NCI-H1105 (cell line): ENCODE data around the gene FBXO40.
A peak's percentile ranks its signal among the peaks of the same experiment; 100 is the strongest.
"Not testable (repeated sequence)": the region's sequence is repeated elsewhere in the genome, so short reads cannot be mapped to it uniquely, and the experiment has no call there.

Experiments used
- DNase-seq: peaks from one replicate; lab custom pipeline; 2025; lab: John Stamatoyannopoulos, UW

Gene FBXO40, protein sequence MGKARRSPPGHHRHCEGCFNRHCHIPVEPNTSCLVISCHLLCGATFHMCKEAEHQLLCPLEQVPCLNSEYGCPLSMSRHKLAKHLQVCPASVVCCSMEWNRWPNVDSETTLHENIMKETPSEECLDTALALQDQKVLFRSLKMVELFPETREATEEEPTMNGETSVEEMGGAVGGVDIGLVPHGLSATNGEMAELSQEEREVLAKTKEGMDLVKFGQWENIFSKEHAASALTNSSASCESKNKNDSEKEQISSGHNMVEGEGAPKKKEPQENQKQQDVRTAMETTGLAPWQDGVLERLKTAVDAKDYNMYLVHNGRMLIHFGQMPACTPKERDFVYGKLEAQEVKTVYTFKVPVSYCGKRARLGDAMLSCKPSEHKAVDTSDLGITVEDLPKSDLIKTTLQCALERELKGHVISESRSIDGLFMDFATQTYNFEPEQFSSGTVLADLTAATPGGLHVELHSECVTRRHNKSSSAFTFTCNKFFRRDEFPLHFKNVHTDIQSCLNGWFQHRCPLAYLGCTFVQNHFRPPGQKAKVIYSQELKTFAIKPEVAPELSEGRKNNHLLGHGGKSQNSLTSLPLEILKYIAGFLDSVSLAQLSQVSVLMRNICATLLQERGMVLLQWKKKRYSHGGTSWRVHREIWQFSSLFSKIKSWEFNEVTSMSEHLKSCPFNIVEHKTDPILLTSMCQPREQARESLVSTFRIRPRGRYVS

DNA sequence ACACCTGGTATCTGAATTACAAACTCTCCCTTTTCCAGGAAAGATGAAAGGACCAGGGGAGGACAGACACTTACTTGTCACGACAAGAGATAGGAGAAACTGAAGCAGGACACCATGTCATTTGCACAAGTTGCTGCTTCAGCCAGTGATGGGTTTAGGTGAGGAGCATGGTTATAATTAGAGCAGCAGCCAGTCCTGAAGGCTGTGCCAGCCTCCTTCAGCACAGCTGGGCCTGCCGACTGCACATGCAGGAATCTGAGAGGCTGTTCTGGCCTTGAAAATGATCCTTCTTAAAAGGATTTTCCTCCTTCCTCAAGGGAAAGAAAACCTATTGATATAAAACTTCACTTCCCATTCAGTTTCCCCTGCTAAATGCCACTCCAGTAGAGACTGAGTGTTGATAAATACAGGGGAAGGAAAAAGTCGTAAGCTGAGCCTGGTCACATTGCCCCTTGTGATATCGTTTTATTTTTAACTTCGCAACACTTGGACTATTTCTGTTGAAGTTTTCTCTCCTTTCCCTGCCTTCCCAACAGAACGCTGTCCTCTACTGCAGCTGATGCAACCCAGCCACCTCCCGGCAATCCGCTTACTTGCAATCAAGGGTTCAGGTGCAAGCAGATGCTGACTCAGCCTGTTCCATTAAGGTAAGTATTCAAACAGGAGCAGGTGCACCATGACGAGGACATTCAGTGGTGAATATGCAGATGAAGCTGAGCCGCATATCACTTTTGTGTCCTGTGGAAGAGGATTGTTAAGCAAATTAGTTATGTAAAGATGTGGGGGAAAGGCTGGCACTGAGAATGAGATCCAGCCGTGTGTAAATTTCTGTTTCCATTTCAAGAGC, at the start of gene FBXO40:
Gene FBXO40, plus strand, starts transcription at position 524 of the 847 bp plus-strand sequence. CDS start 27,197 bp downstream, outside the sequence.
- DNase-seq = peak; percentile 97

DNA sequence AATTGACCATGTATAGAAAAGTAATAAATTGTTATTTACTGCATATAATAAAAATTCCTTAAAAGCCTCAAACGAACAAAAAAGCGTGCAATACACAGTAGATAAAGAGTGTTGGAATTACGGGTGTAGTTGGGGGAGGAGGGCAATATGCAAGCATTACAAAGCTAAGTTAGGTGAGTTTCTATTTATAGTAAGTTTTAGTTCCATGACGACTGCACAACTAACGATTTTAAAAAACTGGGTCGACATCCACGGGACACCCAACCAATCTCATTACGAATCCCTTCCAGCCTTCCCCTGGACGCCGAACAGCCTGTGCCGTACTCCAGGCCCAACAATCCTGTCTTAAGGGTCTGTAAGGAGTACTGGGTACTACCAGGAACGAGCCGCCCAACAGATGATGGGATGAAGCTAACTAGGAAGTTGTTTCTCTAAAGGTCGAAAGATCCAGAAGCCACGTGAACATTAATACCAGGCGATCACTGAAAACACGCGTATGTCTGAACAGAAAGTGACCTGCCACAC, 48.1 kb upstream of the FBXO40 start:
- no peak for DNase-seq

DNA sequence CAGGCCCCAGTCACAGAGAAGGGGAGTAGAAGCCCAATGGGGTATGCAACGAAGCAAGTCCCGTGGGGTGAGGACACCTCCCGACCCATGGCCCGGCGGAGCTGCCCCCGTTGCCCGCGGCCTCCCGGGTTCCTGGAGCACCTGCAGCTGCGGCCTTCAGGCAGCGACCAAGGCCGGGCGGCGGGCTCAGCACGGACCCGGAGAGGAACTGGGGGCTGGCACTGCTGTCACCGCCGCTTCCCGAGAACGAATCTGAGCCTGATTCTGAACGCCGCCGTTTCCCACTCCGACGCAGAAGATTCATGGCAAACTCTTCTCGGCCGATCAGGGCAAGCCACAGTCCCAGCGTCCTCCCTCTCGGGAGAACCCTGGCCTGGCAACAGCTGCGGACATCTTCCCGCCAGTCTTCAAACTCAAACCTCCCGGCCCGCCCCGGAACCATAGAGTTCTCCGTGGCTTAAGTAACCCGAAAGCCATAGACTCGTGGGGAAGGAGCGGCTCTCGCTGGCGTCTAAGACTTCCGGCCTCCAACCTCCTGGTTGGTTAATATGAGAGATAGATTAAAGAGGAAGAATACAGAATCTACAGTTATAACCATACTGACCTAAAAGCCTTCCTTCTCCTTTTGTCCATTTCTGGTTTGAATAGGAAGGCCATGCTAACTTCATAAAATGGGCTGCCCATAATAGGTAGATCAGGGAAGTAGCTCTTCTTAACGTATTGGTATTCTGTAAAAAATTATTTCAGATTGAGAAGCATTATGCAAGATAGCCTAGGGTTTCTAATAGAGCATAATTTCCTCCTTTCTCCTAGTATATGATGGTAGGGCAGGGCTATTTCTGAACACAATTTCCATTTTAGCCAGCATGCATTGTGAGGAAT, 47.4 kb upstream of the FBXO40 start, which contains the start of gene POLQ:
Gene POLQ, minus strand, starts transcription at position 415 of the 882 bp plus-strand sequence. Its CDS starts 111 bp downstream, at position 304.
- DNase-seq = peak; percentile 98

DNA sequence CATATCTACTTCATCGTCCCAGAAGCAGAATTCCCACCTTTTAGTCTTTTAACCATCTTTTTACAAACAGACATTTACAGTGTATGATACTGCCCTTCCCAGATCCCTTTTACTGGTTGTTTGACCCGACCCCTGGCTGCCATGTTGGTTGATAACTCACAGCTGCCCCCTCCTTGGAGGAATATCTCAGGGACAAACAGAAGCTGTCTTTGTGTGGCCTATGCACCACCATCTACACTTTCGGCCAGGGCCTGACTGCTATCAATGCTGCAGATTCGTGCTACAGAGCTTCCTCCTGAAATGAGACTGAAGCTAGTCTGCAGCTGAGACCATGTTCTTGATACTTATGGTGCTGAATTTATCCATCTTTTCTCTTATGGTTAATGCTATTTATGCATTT, 40.8 kb upstream of the FBXO40 start:
- DNase-seq = no peak

DNA sequence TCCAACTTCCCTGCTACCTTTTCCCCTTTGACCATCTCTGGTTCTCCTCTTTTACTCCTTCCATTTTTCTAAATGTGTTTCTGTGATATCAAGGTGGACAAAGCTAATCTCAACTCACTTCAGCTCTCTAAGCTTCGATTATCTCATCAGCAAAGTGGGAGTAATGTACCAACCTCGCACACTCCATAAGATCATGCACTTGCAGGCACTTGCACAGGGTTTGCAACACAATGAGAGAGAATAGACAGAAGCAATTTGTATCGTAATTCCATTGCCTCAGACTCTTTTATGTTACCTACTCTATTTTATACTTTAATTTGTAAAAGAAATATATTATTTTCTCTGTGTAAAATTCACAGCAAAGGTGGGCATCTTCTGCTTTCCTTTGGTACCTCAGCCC, 40.4 kb upstream of the FBXO40 start:
- DNase-seq = no peak

DNA sequence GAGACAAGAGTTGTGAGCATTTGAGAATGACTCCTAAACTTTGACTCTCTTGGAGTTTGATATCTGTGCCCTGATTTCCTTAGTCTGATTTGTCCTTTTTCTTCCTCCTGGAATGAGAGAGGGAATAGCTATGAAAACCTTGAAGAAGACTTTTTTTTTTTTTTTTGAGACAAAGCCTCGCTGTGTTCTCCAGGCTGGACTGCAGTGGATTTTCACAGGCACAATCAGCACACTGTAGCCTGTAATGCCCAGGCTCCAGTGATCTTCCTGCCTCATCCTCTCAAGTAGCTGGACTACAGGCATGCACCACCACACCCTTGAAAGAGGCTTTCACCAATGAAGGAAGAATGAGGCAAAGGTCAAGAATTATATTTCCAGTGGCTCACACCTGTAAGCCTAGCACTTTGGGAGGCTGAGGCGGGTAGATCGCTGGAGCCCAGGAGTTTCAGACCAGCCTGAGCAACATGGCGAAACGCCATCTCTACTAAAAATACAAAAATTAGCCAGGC, 35.7 kb upstream of the FBXO40 start:
- DNase-seq = no peak

DNA sequence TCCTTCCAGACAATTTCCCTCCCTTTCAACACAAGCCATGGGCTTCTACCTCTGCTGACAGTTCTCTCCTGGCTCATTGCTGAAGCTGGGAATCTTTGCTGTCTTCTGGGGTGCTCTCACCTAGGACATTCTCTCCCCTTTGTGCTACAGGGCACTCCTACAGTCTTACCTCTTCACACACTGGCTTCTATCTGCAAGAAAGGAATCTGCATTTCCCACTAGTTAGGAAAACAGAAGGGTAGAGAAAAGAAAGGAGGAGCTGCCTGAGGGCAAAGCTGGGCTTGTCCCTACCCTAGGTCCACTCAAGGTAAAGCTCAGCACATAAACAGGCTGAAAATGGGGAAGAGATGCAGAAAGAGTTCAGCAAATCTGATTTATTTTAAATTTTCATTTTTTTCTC, 31.0 kb upstream of the FBXO40 start:
- no peak for DNase-seq

DNA sequence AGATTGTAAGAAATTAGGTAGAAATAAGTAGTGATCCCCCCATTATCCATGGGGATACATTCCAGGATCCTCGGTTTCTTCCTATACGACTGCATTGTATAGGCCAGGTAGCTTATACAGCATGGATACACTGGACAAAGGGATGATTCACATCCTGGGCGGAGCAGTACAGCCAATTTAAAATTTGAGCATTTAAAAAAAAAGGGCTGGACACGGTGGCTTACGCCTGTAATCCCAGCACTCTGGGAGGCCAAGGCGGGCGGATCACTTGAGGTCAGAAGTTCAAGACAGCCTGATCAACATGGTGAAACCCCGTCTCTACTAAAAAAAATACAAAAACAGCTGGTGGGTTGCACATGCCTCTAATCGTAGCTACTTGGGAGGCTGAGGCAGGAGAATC, 26.4 kb upstream of the FBXO40 start:
- no peak for DNase-seq

DNA sequence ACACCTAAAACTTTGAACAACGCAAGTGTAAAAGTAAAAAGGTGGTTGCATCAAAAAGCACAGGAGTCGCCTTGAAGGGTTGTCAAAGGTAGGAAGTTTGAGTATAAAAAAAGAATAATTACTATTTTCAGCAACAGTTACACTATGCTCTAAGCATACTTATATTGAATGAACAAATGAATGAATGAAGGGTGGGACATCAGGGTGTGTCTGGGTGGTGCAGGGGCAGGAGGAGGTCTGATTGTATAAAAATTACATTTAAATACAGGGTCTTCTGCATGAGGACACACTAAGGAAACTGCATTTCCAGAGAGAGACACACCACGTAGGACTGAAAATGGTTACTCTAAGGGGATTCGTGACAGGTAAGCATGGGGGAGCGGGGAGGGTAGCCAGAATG, 25.5 kb upstream of the FBXO40 start, which contains the start of gene ARGFX:
Gene ARGFX, plus strand, starts transcription at position 301 of the 400 bp plus-strand sequence. CDS start 2,765 bp downstream, outside the sequence.
- DNase-seq = no peak

DNA sequence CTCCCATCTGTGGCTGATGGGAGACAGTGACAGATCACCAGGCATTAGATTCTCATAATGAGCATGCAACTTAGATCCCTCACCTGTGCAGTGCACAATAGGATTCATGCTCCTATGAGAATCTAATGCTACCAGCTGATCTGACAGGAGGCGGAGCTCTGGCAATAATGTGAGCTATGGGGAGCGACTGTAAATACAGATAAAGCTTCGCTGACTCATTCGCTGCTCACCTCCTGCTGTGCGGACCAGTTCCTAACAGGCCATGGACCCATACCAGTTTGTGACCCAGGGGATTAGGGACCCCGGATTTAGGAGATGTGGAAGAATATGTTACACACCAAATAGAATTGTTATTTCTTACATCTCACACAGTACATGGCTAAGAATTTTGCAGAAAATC, 18.7 kb upstream of the FBXO40 start:
- DNase-seq = no peak

DNA sequence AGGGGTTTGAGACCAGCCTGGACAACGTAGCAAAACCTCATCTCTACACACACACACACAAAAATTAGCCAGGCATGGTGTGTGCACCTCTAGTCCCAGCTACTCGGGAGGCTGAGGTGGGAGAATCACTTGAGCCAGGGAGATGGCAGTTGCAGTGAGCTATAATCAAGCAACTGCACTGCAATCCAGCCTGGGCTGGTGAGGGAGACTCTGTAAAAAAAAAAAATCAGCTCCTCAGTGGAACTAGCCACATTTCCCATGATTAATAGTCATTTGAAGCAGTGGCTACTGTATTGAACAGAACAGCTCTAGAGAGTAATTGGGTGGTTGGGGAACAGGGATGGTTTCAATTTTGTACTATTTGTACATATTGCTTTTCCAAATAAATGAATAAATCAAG, 11.5 kb upstream of the FBXO40 start:
- DNase-seq = no peak

DNA sequence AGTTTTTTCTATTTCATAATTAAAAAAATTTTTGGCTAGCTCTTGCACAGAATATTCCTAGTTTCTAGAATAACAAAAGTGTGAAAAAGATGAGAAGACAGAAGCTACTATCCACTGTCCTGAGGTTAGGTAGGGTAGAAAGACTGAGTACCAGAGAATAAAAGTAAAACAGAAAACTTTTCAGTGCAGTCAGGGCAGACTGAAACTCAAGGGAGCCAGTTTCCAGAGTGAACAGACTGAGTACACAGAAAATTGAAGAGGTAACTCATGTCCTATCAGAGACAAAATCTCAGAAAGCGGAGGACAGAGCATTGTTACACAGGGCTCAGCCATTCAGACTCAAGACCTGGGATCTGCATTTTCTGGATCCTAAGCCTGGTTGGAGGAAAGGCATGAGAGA, 8.8 kb upstream of the FBXO40 start:
- no peak for DNase-seq

DNA sequence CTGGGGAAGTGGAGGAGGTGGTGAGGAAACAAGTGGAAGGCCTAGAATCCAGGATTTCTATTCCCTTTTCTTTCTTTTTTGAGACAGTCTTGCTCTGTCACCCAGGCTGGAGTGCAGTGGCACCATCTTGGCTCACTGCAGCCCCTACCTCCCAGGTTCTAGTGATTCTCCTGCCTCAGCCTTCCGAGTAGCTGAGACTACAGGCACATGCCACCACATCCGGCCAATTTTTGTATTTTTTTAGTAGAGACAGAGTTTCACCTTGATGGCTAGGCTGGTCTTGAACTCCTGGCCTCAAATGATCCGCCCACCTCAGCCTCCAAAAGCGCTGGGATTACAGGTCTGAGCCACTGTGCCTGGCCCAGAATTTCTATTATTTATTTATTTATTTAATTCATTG, 627 bp downstream of the FBXO40 start:
- not testable (repeated sequence) for DNase-seq

DNA sequence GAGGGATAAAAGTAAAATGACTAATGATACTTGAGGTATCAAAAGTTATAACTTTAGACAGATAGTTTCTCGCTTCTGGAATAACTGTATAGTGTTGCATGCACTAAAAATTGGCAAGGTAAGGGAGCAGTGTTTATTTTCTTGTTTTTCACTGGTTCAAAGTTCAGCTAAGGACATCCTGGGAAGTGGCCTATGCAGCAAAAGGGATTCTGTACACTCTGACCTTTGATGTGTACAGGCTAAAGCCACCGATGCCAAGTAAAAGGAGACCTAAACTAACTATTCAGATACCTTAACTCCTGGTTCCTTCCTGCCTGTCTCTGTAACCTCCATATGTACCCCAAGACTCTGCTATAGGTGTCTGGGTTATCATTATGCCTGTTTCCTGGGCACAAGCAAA, 1.7 kb downstream of the FBXO40 start:
- DNase-seq = no peak

DNA sequence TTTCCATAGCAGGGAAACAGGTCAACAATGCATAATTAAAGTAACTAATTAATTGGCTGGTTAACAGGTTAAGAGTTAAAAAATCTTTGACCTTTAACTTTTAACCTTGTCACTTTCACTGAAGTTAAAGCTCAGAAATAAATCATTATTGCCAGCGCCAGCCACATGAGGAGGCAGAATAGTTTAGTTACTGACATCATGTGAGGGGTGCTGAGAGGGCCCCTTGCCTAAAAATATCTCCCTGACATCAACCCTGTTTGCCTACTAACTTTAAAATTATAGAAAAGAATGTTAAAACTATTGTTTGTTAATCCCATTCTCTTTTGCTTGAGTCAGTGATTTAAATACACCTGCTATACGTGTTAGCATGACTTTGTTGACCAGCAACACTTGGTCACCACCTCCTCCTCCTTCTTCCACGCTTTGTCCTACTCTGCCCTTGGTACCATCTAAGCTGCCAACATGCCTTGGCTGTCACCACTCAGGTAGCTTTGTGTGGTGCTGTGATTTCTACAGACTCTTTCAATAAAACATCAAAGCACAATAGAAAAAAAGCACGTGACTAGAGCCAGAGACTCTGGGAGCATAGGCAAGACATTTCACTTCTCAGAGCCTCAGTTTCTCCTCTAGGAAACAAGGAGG, 2.7 kb downstream of the FBXO40 start:
- DNase-seq = no peak

DNA sequence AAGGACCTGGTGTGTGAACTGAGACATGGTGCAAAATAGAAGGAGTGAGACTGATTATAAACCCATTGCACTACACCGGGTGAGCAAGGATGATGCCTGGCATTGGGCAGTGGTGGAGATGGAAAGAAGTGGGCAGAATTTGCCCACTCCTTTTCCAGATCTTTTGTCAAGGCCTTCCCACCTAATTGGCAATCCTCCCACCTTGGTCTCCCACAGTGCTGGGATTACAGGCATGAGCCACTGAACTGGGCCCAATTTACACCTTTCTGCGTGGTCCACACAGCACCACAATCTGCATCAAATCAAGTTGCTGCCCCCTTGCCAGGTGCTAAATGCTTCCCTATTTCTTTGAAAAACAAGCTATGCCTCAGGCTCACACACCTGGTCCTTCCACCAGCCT, 5.4 kb downstream of the FBXO40 start:
- no peak for DNase-seq

DNA sequence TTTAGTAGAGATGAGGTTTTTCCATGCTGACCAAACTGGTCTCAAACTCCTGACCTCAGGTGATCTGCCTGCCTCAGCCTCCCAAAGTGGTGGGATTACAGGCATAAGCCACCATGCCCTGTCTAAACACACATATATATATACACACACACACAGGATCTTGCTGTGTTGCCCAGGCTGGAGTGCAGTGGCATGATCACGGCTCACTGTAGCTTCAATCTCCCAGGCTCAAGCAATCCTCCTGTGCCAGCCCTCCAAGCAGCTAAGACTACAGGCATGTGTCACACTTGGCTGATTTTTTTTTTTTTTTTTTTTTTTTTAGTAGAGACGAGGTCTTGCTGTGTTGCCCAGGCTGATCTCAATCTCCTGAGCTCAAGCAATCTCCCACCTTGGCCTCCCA, 6.7 kb downstream of the FBXO40 start:
- DNase-seq = not testable (repeated sequence)

DNA sequence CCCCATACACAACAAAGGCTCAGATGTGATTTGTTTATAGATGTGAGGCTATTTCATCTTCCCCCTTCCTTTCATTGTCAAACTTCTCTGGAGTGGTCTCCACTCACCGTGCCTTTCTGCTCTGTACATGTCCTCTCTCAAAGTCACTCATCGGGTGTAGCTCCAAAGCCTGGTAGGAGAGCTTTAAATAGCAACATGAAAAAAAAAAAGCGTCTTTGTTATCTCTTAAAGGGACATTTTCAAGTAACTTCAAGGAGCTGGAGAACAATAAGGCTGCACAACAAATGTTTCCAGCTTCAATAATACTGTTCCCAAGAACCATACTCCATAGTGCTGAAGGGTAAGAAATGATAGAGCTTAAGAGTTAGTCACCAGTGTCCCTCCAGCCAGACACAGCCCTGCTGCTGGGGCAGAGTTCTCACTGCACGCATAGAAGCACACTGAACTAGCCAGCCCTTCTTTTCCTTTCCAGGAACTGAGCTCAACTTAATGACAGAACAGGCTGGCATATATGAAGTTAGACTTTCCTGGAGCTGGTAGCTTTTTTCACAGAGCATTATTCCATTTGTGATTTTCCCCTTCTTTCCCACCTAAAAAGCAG, 8.1 kb downstream of the FBXO40 start:
- no peak for DNase-seq

DNA sequence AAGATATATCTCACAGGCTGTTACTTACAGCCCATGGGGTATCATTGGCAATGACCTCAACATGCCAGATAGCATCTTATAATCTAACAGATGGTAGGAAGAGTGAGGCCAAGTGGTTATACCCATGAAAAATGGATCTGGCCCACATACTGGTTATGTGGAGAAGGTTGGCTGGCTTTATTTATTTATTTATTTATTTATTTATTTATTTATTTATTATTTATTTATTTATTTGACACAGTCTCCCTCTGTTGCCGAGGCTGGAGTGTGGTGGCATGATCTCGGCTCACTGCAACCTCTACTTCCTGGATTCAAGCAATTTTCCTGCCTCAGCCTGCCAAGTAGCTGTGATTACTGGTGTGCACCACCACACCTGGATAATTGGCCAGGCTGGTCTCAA, 11.6 kb downstream of the FBXO40 start:
- no peak for DNase-seq

DNA sequence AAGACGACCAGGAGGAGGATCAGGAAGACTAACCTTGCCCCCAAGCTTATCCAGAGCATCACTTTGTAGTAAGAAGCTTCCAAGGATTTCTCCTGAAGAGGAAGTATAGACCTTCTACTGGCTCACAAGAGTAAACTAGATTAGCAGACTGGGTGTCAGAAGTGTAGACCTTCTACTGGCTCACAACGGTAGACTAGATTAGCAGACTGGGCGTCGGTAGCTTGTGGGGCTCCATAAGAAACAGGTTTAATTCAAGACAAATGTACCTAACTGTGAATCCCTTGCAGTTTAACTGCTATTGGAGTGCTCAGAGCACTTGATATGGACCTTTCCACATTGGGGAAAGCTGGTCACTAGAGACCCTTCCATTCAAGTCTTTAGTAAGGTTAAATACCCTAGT, 12.9 kb downstream of the FBXO40 start:
- DNase-seq = no peak
